ENCODE data around the gene ECI2. TPM values are rescaled to one million over a fixed set of nuclear protein-coding genes. Genes with fewer than 3 reads are reported as not detected.

Gene ECI2
- total RNA-seq, 1 experiment from 2014 or later, result 38.4 TPM

DNA sequence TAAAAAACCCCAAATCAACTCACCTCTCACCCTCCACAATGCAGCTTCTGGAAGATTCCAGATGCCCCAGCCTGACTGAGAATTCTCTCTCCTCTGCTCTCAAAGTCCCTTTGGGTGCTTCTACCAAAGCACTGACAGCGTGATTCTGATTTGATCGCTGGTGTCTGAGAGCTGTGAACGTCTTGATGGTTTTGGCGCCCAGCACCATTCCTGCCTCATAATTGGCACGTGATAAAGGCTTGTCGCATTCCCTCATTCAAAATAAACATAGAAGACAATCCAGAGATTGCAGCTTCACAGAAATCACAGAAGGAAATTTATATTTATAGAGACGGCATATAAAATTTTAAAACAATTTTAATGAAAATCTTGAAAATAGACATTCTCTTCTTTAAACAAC is 24.1 kb upstream of the ECI2 start:
- POLR2A ChIA-PET, result no interaction called here
- no TSS peak for BruUV-seq (replicated peaks)
- CTCF ChIA-PET, result interaction anchor here (5.9 kb wide), 1 partner anchor 103 kb away, joined by 92 read pairs; no protein-coding TSS in a partner anchor
- H3K4me1 Mint-ChIP-seq (ENCODE audit: insufficient read depth, unreplicated experiment), result no peaks in the 10 kb centered on the region
- no peaks in the 10 kb centered on the region for H3K9me3 Mint-ChIP-seq (ENCODE audit: unreplicated experiment)
- TF ChIP-seq, protein P1, sequence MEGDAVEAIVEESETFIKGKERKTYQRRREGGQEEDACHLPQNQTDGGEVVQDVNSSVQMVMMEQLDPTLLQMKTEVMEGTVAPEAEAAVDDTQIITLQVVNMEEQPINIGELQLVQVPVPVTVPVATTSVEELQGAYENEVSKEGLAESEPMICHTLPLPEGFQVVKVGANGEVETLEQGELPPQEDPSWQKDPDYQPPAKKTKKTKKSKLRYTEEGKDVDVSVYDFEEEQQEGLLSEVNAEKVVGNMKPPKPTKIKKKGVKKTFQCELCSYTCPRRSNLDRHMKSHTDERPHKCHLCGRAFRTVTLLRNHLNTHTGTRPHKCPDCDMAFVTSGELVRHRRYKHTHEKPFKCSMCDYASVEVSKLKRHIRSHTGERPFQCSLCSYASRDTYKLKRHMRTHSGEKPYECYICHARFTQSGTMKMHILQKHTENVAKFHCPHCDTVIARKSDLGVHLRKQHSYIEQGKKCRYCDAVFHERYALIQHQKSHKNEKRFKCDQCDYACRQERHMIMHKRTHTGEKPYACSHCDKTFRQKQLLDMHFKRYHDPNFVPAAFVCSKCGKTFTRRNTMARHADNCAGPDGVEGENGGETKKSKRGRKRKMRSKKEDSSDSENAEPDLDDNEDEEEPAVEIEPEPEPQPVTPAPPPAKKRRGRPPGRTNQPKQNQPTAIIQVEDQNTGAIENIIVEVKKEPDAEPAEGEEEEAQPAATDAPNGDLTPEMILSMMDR (IDR thresholded peaks at IDR 0.05; ENCODE audit: unreplicated experiment), result no peak
- no peak overlapping the region for H3K4me3 Mint-ChIP-seq (ENCODE audit: unreplicated experiment)
- H3K27ac Mint-ChIP-seq (ENCODE audit: low read depth, unreplicated experiment), result no peak overlapping the region
- DNase-seq (ENCODE audit: unreplicated experiment), result no peak
- H3K36me3 Mint-ChIP-seq (ENCODE audit: insufficient read depth, unreplicated experiment), result no peaks in the 10 kb centered on the region
- intact Hi-C loops (cut with micrococcal nuclease), result loop anchor here (5.0 kb wide), 2 partner anchors 48 to 142 kb away; no protein-coding TSS in a partner anchor
- no peaks in the 10 kb centered on the region for H3K27me3 Mint-ChIP-seq (ENCODE audit: insufficient read depth, unreplicated experiment)

- DNase-seq (ENCODE audit: unreplicated experiment), result no peak
- ChIA-PET POLR2A (no interaction called here), CTCF (interaction anchor here (0.6 to 5.9 kb wide), 3 partner anchors 18 to 101 kb away, joined by 3 to 92 read pairs (median 3); no protein-coding TSS in a partner anchor)
- H3K27ac Mint-ChIP-seq (ENCODE audit: low read depth, unreplicated experiment), result no peak overlapping the region
- H3K27me3 Mint-ChIP-seq (ENCODE audit: insufficient read depth, unreplicated experiment), result no peaks in the 10 kb centered on the region
- no TSS peak for BruUV-seq (replicated peaks)
- H3K4me1 Mint-ChIP-seq (ENCODE audit: insufficient read depth, unreplicated experiment), result no peaks in the 10 kb centered on the region
- intact Hi-C loops (cut with micrococcal nuclease), result loop anchor here (5.0 kb wide), 2 partner anchors 50 to 140 kb away; no protein-coding TSS in a partner anchor
- H3K9me3 Mint-ChIP-seq (ENCODE audit: unreplicated experiment), result no peaks in the 10 kb centered on the region
- TF ChIP-seq, protein P1 (IDR thresholded peaks at IDR 0.05; ENCODE audit: unreplicated experiment), result no peak
- H3K36me3 Mint-ChIP-seq (ENCODE audit: insufficient read depth, unreplicated experiment), result no peaks in the 10 kb centered on the region
- H3K4me3 Mint-ChIP-seq (ENCODE audit: unreplicated experiment), result no peak overlapping the region
These were observed 22.1 kb upstream of the ECI2 start for GRCh38 chr6:4157506-4157905.

DNA sequence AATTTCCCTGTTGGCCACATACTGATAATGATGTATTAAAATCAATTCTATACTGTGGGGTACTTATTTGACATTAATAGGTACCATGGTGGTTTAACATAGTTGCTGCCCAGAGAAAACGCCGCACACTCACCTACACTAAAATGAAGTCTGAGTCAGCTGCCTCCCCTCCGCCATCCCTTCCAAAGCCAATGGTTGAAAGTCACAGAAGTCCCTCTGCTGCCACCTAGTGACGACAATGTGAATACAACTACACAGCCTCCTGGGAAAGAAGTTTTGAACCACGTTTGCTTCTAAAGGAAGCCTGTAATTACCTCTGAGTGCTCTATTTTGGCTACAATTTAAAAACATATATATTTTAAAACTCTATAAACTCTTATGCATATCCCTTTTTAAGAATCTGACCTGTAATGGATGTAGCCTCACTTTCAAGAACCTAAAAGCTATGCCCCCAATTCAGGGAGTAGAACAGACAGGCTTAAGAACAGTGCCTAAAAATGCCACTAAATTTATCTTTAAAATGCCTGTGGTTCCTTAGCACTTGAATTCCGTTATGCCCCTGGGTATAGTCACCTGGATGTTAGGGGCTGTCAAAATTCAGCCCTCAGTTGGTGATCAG is 20.6 kb upstream of the ECI2 start:
- DNase-seq (ENCODE audit: unreplicated experiment), result peak; percentile 91
- TF ChIP-seq, protein P1 (IDR thresholded peaks at IDR 0.05; ENCODE audit: unreplicated experiment), result peak; percentile 71
- H3K4me1 Mint-ChIP-seq (ENCODE audit: insufficient read depth, unreplicated experiment), result no peaks in the 10 kb centered on the region
- CTCF ChIA-PET, result interaction anchor here (0.6 to 5.9 kb wide), 15 partner anchors 11 to 178 kb away, joined by 3 to 92 read pairs (median 5); partner anchors contain the start of gene ECI2
- POLR2A ChIA-PET, result interaction anchor here (1.7 to 2.4 kb wide), 4 partner anchors 20 to 135 kb away, joined by 7 to 16 read pairs (median 10); partner anchors contain the start of gene ECI2
- H3K36me3 Mint-ChIP-seq (ENCODE audit: insufficient read depth, unreplicated experiment), result no peaks in the 10 kb centered on the region
- peaks cover 10% of the 10 kb centered on the region for H3K9me3 Mint-ChIP-seq (ENCODE audit: unreplicated experiment)
- H3K4me3 Mint-ChIP-seq (ENCODE audit: unreplicated experiment), result no peak overlapping the region
- BruUV-seq (replicated peaks), result no TSS peak
- H3K27ac Mint-ChIP-seq (ENCODE audit: low read depth, unreplicated experiment), result no peak overlapping the region
- intact Hi-C loops (cut with micrococcal nuclease), result loop anchor here (1.0 to 5.0 kb wide), 5 partner anchors 30 to 139 kb away; no protein-coding TSS in a partner anchor
- H3K27me3 Mint-ChIP-seq (ENCODE audit: insufficient read depth, unreplicated experiment), result no peaks in the 10 kb centered on the region

DNA sequence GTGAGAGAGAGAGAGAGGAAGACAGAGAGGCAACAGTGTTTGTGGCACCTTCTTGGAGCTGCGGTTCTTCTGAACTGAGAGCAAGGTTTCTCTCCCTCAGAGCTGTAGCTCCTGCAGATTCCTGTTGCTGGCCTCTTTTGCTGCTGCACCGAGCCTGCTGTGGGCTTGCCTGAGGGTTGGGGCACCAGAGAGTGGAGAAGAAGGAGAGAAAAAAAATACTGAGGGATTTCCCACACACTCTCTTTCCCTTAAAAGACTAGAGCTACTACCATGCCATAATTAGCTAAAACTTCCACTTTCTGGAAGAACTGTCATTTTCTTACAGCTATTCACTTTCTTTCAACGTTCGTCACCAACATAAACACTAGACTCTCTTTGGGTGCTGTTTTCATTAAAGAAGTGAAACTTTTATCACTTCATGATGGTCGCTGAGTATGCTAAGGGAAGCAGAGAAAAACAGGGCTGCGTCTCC is 18.2 kb upstream of the ECI2 start:
- DNase-seq (ENCODE audit: unreplicated experiment), result no peak
- BruUV-seq (replicated peaks), result no TSS peak
- Mint-ChIP-seq H3K4me1 (ENCODE audit: insufficient read depth, unreplicated experiment) (no peaks in the 10 kb centered on the region), H3K27me3 (ENCODE audit: insufficient read depth, unreplicated experiment) (no peaks in the 10 kb centered on the region), H3K36me3 (ENCODE audit: insufficient read depth, unreplicated experiment) (no peaks in the 10 kb centered on the region), H3K4me3 (ENCODE audit: unreplicated experiment) (no peak overlapping the region), H3K27ac (ENCODE audit: low read depth, unreplicated experiment) (no peak overlapping the region), H3K9me3 (ENCODE audit: unreplicated experiment) (peaks cover 18% of the 10 kb centered on the region)
- CTCF ChIA-PET, result interaction anchor here (0.7 to 1.9 kb wide), 2 partner anchors 96 to 101 kb away, joined by 3 to 5 read pairs; no protein-coding TSS in a partner anchor
- TF ChIP-seq, protein P1 (IDR thresholded peaks at IDR 0.05; ENCODE audit: unreplicated experiment), result no peak
- POLR2A ChIA-PET, result no interaction called here
- intact Hi-C loops (cut with micrococcal nuclease), result no loop called here

All from MCF 10A (cell line).